ENCODE measurements around the gene SNRNP25. TPM values are rescaled to one million over a fixed set of nuclear protein-coding genes. Genes with fewer than 3 reads are reported as not detected.

Gene SNRNP25
- total and polyA plus RNA-seq, 11 donors = 41.6 to 127 (median 56.7) TPM

GRCh38 chr16:56231-56927 is 2.8 kb downstream of the SNRNP25 start:
- ATAC-seq (no peak), DNase-seq (no peak)
- Histone ChIP-seq H3K9me3 (no peaks in the 10 kb centered on the region), H3K4me1 (peaks cover 0 to 26% (median 6%) of the 10 kb centered on the region in 12 donors), H3K27me3 (no peaks in the 10 kb centered on the region), H3K27ac (no peak overlapping the region), H3K36me3 (peaks cover 0 to 63% (median 59%) of the 10 kb centered on the region in 9 donors), H3K4me3 (no peak overlapping the region)
- TF ChIP-seq POLR2A (IDR thresholded peaks at IDR 0.05) = no peak
- TF ChIP-seq CTCF (IDR thresholded peaks at IDR 0.05) = no peak
- 86 to 94% (median 87%) methylated on average over 12 to 17 of the region's 17 CpGs for WGBS, 4 donors
- intact Hi-C loops (cut with DNase I) = no loop called here

GRCh38 chr16:57711-58110 is 4.1 kb downstream of the SNRNP25 start:
- ATAC-seq (no peak), DNase-seq (no peak)
- Histone ChIP-seq H3K4me3 (no peak overlapping the region), H3K4me1 (peaks cover 0 to 16% (median 6%) of the 10 kb centered on the region in 12 donors), H3K27me3 (no peaks in the 10 kb centered on the region), H3K36me3 (peaks cover under 1 to 76% (median 72%) of the 10 kb centered on the region in 9 donors), H3K9me3 (no peaks in the 10 kb centered on the region), H3K27ac (no peak overlapping the region)
- WGBS, 4 donors = 69 to 73% (median 72%) methylated on average over 8 of the region's 8 CpGs
- TF ChIP-seq POLR2A (IDR thresholded peaks at IDR 0.05) (no peak), CTCF (IDR thresholded peaks at IDR 0.05) (no peak)
- intact Hi-C loops (cut with DNase I) = no loop called here

- Histone ChIP-seq H3K27me3 (no peaks in the 10 kb centered on the region), H3K36me3 (peaks cover 4 to 87% (median 82%) of the 10 kb centered on the region in 9 donors), H3K9me3 (no peaks in the 10 kb centered on the region), H3K4me1 (peaks cover 0 to 12% (median 5%) of the 10 kb centered on the region in 12 donors), H3K4me3 (no peak overlapping the region), H3K27ac (no peak overlapping the region)
- 87 to 93% (median 89%) methylated on average over 26 to 29 of the region's 29 CpGs for WGBS, 4 donors
- DNase-seq (no peak), ATAC-seq (no peak)
- TF ChIP-seq POLR2A (IDR thresholded peaks at IDR 0.05) (no peak), CTCF (IDR thresholded peaks at IDR 0.05) (no peak)
- intact Hi-C loops (cut with DNase I) = no loop called here
Measured at GRCh38 chr16:58491-59439, 5.1 kb downstream of the SNRNP25 start.
